Endothelial cell of umbilical vein (primary cell): ENCODE measurements around the gene DDR1.

Experiments used
- JUN ChIP-seq: IDR thresholded peaks from 2 replicates; pipeline ENCODE4 v1.6.1; 2011; ENCODE audit warnings: borderline replicate concordance, low read depth; ENCODE audit not compliant: insufficient read length, insufficient read depth
- TF ChIP-seq, protein P1 (sequence below), 2 donors: IDR thresholded peaks; 1 replicate in 1 of 2; 2 replicates in 1 of 2; pipeline ENCODE4 v1.5.1; 2011; ENCODE audit warnings: low read length in 2 of 2, mild to moderate bottlenecking in 2 of 2, moderate library complexity in 2 of 2, control low read depth in 1 of 2, inconsistent platforms in 1 of 2, low read depth in 1 of 2; ENCODE audit not compliant: insufficient read depth in 1 of 2; ENCODE audit errors: extremely low read depth in 1 of 2

DNA sequence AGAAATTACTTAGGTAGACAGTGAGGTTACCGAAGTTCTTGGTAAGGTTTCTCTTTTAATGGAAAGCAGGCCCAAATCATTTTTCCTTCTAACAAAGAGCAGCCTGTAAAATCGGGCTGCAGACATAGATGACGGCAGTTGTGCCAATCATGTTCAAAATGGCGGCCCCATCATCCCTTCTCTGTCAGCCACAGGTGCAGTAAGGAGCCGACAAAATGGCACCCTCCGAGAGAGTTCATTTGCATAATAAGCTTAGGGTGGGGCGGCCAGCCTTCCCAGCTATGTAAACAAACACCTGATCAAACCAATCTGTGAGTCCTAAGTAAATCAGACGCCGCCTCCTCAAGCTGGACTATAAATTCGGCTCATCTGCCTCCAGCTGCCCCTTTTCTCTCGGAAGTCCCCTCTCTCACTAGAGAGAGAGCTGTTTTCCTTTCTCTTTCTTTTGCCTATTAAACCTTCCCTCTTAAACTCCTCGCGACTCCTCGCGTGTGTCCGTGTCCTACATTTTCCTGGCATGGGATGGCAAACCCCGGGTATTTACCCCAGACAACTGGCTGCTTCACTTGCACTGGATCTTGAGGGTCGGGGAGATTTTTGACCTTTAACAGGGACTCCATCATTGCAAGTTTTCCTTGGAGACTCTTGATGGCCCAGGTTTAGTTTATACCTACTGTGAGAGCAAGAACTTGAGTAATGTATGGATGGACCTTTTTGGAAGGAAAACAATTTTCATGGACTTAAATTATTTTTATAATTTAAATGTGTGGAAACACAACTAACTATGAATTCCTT lies 8.9 kb upstream of the DDR1 start:
- TF ChIP-seq, protein P1, sequence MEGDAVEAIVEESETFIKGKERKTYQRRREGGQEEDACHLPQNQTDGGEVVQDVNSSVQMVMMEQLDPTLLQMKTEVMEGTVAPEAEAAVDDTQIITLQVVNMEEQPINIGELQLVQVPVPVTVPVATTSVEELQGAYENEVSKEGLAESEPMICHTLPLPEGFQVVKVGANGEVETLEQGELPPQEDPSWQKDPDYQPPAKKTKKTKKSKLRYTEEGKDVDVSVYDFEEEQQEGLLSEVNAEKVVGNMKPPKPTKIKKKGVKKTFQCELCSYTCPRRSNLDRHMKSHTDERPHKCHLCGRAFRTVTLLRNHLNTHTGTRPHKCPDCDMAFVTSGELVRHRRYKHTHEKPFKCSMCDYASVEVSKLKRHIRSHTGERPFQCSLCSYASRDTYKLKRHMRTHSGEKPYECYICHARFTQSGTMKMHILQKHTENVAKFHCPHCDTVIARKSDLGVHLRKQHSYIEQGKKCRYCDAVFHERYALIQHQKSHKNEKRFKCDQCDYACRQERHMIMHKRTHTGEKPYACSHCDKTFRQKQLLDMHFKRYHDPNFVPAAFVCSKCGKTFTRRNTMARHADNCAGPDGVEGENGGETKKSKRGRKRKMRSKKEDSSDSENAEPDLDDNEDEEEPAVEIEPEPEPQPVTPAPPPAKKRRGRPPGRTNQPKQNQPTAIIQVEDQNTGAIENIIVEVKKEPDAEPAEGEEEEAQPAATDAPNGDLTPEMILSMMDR (IDR thresholded peaks at IDR 0.05; ENCODE audit: extremely low read depth in 1 of 2, insufficient read depth in 1 of 2, low read depth in 1 of 2, low read length in 2 of 2), result no peak
- TF ChIP-seq JUN, result no peak
